Measurements from ENCODE around the gene TAB2. TPM values are rescaled to one million over a fixed set of nuclear protein-coding genes. Genes with fewer than 3 reads are reported as not detected.

Gene TAB2
- total and polyA plus RNA-seq, 2 of the 8 experiments (the other 6 are each of a cell fraction or from before 2014, with no cell fraction given) = 40.4 to 63.0 TPM

DNA sequence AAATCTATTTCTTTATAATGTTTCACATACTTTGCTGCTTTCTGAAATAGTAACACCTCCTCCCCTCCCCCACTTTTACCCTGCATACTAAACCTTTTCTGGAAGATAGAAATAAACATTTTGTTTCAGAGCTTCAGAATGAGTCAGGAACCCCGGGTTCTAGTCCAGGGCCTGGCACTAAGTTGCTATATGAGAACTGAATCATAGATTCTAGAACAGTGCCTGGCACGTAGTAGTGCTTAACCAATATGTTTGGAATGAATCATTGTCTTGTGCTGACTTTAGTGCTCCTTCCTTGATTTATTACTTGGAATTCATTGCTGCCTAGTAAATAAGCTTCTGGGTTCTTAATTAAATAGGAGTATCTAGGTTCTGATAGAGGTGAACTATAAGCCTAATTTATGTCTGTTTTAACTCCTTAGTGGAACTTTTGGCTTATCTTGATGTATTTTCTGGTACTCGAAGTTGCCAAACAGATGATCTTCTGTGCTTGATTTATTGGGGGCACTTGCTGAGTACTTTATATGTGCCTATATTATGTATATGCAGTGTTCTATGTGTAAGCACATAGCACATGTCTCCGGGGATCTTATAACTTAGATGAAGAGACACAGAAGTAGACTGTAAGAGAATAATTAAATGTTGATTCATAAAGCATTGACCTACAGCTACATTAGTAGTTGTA, 18.6 kb downstream of the TAB2 start:
- peaks cover 2 to 5% of the 10 kb centered on the region in 2 experiments for H4K20me1 ChIP-seq (replicated peaks in 1 of 2; ENCODE audit: control insufficient read depth in 1 of 2, insufficient read depth in 2 of 2, low read length in 2 of 2)
- no peak overlapping the region for H3K4ac ChIP-seq (replicated peaks; ENCODE audit: insufficient read length, low read depth, low read length)
- no peak overlapping the region for H2BK15ac ChIP-seq (ENCODE audit: low read length)
- H3K14ac ChIP-seq (ENCODE audit: insufficient read length) = no peak overlapping the region
- ChIA-PET CTCF (ENCODE audit: partially characterized antibody) (interaction anchor here (1.3 kb wide), 1 partner anchor 23 kb away, joined by 3 read pairs; no protein-coding TSS in a partner anchor), POLR2A (ENCODE audit: partially characterized antibody) (interaction anchor here (0.8 to 1.4 kb wide), 4 partner anchors 11 to 25 kb away, joined by 3 to 4 read pairs (median 3); no protein-coding TSS in a partner anchor)
- H3K4me2 ChIP-seq (ENCODE audit: insufficient read depth in 1 of 2, low read depth in 2 of 2, low read length in 2 of 2) = peak overlapping the region in 1 of 2 experiments; percentile 13; a peak in 1 of 4 replicates
- H3K36me3 ChIP-seq (ENCODE audit: control insufficient read depth in 2 of 4, insufficient read depth in 4 of 4, low read length in 3 of 4) = no peaks in the 10 kb centered on the region
- peak overlapping the region; percentile 71 for H4K91ac ChIP-seq (replicated peaks; ENCODE audit: insufficient read length, low read length)
- FAIRE-seq = no peak
- H2BK120ac ChIP-seq (replicated peaks; ENCODE audit: low read depth, low read length) = peak overlapping the region; percentile 38
- H2BK12ac ChIP-seq (ENCODE audit: low read depth, low read length) = no peak overlapping the region
- H2BK20ac ChIP-seq (ENCODE audit: low read length) = no peak overlapping the region
- no peak overlapping the region for H4K5ac ChIP-seq (ENCODE audit: insufficient read length, low read depth, low read length)
- peaks cover 0 to 13% (median 7%) of the 10 kb centered on the region in 4 experiments; a peak in 4 of 7 replicates for H3K4me1 ChIP-seq (replicated peaks in 1 of 4; ENCODE audit: control insufficient read depth in 3 of 4, insufficient read depth in 4 of 4, low read length in 3 of 4)
- H3K9me3 ChIP-seq (ENCODE audit: insufficient read depth in 2 of 2, low read depth in 1 of 2, low read length in 1 of 2) = no peaks in the 10 kb centered on the region
- H3K79me2 ChIP-seq (ENCODE audit: control insufficient read depth in 1 of 2, insufficient read depth in 2 of 2, low read length in 2 of 2) = peaks cover 22 to 99% of the 10 kb centered on the region in 2 experiments
- no peak for DNase-seq (ENCODE audit: low read depth in 1 of 2, low spot score in 2 of 2)
- H3K4me3 ChIP-seq (ENCODE audit: extremely low read depth in 1 of 4, insufficient read depth in 2 of 4, low read depth in 3 of 4, low read length in 4 of 4) = no peak overlapping the region
- no peak overlapping the region for H3K23ac ChIP-seq (ENCODE audit: insufficient read length)
- no peak overlapping the region for H2AK5ac ChIP-seq (ENCODE audit: low read depth, low read length)
- no peak overlapping the region for H2AFZ ChIP-seq (ENCODE audit: low read length)
- peak overlapping the region; percentile 54; the same call in 1 of the 2 replicates for H3K27ac ChIP-seq (ENCODE audit: low read depth, low read length)
- H3K18ac ChIP-seq (ENCODE audit: extremely low read depth, low read length) = no peak overlapping the region
- no peaks in the 10 kb centered on the region for H3K27me3 ChIP-seq (replicated peaks in 1 of 4; ENCODE audit: control insufficient read depth in 3 of 4, extremely low read depth in 1 of 4, insufficient read depth in 3 of 4, low read length in 3 of 4)
- no peak overlapping the region for H3K56ac ChIP-seq (replicated peaks; ENCODE audit: insufficient read length, low read depth, low read length)
- no peaks in the 10 kb centered on the region; the same call in none of the 2 replicates for H3K79me1 ChIP-seq (ENCODE audit: low read depth, low read length)
- H3K9ac ChIP-seq (replicated peaks in 1 of 4; ENCODE audit: extremely low read depth in 1 of 4, low read depth in 3 of 4, low read length in 3 of 4) = no peak overlapping the region
- H4K8ac ChIP-seq (ENCODE audit: extremely low read depth, insufficient read depth, low read length) = no peak overlapping the region
- WGBS, 2 experiments (ENCODE audit: extremely low coverage in 1 of 2, insufficient coverage in 1 of 2, insufficient read length in 1 of 2, insufficient replicate concordance in 2 of 2, low coverage in 1 of 2, low lambda C conversion rate in 2 of 2, missing lambda C conversion rate in 1 of 2) = 76% methylated on average over 4 of the region's 4 CpGs; no CpG with 5 or more reads in 1 of the 2 experiments
- peak overlapping the region; percentile 27; the same call in 1 of the 2 replicates for H2BK5ac ChIP-seq (ENCODE audit: low read depth, low read length)
- no peaks in the 10 kb centered on the region for H3K23me2 ChIP-seq (ENCODE audit: low read depth, low read length)
- TF ChIP-seq CBX5 (IDR thresholded peaks at IDR 0.05; ENCODE audit: low read depth, low read length) = no peak
